HG02852 (cell line): ENCODE measurements around the gene GYS1.

ENCODE experiments used
- ATAC-seq: cut with Tn5 transposase; IDR thresholded peaks from one replicate; pipeline ENCODE4 v1.9.1; 2021; ENCODE audit warnings: mild to moderate bottlenecking, moderate library complexity; ENCODE audit not compliant: unreplicated experiment

GYS1 gene

GRCh38 chr19:48991011-48991609 is 2.0 kb downstream of the GYS1 start:
- ATAC-seq: no peak

GRCh38 chr19:48990400-48990799 is 2.7 kb downstream of the GYS1 start:
- no peak for ATAC-seq

GRCh38 chr19:48989701-48990291 is 3.3 kb downstream of the GYS1 start:
- no peak for ATAC-seq

- no peak for ATAC-seq
Observed at GRCh38 chr19:48988860-48989259, 4.2 kb downstream of the GYS1 start.

- ATAC-seq: no peak
Observed at GRCh38 chr19:48988286-48988685, 4.8 kb downstream of the GYS1 start.

GRCh38 chr19:48987323-48987722 is 5.8 kb downstream of the GYS1 start:
- no peak for ATAC-seq

GRCh38 chr19:48986211-48986610 is 6.9 kb downstream of the GYS1 start:
- ATAC-seq: no peak

- no peak for ATAC-seq
Observed at GRCh38 chr19:48985711-48986110, 7.4 kb downstream of the GYS1 start.

GRCh38 chr19:48982280-48982679 is 10.8 kb downstream of the GYS1 start:
- ATAC-seq: no peak

- ATAC-seq: no peak
Observed at GRCh38 chr19:48977061-48977460, 16.0 kb downstream of the GYS1 start.

- no peak for ATAC-seq
Observed at GRCh38 chr19:48975947-48976847, 16.9 kb downstream of the GYS1 start.

GRCh38 chr19:48970923-48971395 is 22.1 kb downstream of the GYS1 start:
- no peak for ATAC-seq

GRCh38 chr19:48970139-48970766 is 22.9 kb downstream of the GYS1 start:
- ATAC-seq: no peak

GRCh38 chr19:48969276-48970138 is 23.6 kb downstream of the GYS1 start:
- ATAC-seq: no peak

- no peak for ATAC-seq
Observed at GRCh38 chr19:48968813-48969218, 24.3 kb downstream of the GYS1 start.

GRCh38 chr19:48968179-48968661 is 24.9 kb downstream of the GYS1 start:
- no peak for ATAC-seq

- no peak for ATAC-seq
Observed at GRCh38 chr19:48967346-48968178, 25.5 kb downstream of the GYS1 start.

- ATAC-seq: no peak
Observed at GRCh38 chr19:48966541-48967345, 26.4 kb downstream of the GYS1 start.
